Stimulated activated CD4-positive, alpha-beta T cell treated with anti-CD3 and anti-CD28 coated beads, Interleukin-1b, Interleukin-23, amount 100 ng/mL, for 4 hours (primary cell): Measurements from ENCODE around the gene TEPSIN.

Experiments
- DNase-seq, 2 donors: peaks; one replicate each; pipeline ENCODE4 v3.0.0-alpha.2; 2020; ENCODE audit warnings: low read depth in 2 of 2

The TEPSIN gene

DNA sequence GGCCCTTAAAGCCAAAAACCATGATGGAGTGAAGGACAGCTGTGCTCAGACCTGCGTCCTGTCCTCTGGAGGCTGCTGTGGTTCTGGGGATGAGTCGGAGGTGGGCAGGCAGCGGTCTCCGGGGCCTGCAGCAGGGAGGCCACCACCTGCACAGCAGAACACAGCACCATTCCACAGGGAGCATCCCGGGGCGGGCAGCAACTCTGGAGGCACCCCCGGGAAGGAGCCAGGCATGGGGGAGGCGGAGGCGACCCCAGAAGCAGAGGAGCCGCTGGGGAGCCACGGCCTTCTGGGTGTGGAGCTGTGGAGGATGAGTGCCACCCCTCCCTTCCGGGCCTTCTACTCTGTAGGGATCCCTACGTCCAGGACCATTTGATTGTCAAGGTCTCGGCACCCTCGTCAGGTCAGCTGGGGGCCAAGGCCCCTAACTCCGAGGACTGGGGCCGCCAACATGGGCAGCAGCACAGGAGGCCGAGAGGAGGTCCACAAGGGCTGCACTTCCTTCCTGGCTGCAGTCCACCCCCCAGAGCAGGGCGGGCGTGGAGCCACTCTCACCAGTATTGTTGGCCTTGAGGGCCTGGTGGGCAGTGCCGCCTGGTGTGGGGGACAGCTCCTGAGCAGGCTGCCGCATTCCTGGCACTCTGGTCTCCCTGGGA lies 39.9 kb downstream of the TEPSIN start:
- DNase-seq = no peak

DNA sequence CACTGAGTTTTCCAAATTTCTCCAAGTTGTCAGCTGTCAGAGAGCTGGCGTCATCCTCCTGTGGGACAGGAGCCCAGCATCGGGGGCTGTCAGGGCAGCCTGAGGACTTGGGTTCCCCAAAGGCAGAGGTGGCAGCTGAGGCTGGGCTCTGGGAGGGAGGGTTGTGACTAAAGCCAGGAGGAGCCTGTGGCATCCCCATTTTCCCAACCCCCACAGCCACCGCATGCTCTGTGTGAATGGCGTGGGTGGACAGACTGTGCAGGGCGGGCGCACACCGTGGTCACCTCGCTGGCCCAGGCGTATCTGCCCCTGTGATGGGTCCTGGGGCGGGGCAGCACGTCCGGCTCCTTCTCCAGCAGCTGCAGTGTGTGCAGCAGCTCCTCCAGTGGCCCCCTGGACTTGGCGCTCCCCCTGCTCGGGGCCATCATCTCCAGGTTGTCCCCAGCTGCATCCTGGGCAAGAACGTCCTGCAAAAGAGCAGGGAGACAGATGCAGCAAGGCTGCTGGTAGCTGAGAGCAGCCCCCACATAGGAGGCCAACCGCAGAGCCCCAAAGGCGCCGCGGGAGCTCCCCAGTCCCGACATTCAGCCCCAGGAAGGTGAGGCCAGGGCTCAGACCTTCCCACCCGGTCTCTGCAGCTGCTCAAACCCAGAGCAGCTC lies 40.9 kb downstream of the TEPSIN start:
- no peak for DNase-seq

- no peak for DNase-seq
Observed at GRCh38 chr17:81197409-81197795, 41.5 kb downstream of the TEPSIN start.

DNA sequence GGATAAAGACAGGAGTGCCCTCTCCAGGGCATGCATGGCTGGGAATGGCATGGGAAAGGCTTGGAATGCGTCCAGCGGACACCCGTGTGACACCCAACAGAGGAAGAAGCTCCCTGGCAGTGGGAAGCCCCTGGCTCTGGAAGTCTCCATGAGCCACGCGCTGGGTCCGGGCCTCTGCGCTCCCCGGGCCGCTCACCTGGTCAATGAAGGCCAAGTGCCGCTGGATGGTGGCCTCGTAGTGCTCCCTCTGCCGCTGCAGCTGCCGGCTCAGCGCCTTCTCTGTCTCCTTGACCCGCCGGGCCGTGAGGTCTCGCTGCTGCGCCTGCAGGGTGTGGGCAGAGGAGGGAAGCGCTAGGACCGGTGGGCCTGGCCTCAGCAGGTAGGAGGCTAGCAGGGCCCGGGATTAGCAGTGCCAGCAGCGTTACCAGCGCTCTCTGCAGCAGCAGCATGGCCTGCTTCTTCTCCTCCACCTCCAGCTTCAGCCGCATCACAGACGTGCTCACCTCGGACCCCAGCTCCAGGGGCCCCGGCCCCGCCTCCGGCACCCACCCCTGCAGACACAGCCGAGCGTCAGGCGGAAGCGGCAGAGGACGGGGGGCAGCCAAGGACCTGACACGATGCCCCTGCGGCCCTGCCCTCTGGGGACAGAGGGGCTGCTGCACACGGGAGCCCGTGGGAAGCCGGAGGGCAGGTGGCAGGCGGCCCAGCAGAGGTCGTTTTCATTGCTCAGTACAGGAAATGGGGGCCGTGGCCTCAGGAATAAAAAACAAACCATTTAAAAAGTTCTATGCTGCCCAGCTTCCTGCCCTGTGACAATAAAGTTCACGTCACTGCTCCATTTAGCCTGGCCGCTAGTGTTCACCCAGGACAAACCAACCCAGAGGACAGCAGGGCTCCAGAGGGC lies 42.1 kb downstream of the TEPSIN start:
- DNase-seq = no peak

DNA sequence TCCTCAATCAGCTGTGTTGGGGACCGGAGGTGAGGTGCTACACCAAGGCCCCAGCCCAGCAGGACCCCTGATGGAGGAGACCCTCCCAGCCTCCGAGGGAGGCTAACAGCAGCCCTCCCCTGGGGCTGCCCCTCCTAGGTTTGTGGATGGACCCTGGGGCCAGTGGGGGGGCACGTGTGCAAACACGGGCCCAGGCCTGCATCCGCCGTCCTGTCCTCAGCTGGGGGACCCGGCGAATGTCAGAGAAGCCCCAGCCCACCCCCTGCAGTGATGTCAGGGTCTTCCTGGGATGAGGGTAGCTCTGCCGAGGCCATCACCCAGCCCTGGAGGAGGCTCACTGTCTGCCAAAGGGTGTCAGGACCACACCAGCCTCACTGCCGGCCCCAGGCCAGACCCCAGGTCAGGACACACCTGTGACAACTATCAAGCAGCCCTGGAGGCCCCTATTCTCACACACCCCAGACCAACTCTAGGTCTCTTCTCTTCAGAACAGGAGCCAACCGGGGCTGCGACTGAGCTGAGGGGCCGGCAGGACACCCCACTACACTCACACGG lies 42.8 kb downstream of the TEPSIN start:
- no peak for DNase-seq

DNA sequence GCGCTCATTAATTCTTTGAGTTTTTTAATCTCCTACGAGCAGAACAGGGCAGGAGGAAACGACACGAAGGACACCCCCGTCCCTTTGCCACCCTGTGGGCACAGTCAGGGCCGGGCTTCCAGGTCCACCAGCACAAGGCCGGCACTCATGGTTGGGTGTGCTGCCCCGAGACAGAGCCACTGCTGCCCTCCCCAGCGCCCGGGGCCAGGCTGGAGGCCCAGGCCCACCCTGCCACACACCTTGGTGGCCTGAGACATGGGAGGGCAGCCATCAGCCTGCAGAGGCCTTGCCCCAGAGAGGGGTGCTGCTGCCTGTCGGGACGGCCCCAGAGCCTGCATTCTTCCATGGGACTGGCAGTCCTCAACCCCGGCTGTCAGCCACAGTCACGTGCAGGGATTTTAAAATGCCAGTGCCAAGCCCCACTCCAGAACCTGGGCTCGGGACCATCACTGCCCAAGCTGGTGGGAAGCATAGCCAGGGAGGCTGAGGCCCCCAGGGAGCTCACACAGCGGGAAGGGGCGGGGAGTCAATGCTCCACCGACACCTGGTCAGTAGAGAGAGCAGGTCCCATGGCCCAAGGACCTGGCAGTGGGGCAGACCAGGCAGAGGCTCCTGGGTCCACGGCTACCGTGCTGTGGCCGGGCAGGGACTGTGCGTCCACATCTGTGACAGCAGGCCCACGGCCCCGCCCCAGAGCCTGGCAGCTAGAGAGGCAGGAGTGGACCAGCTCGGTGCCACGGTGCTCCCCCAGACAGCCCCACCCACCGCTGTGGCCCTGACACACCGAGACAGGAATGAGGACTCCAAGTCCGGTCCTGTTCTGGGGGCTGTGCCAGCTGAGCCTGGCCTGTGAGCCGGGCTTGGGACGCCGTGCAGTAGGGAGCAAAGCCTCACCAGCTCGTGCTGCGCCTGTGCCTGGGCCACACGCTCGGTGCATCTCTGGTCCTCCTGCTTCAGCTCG lies 43.6 kb downstream of the TEPSIN start:
- no peak for DNase-seq

DNA sequence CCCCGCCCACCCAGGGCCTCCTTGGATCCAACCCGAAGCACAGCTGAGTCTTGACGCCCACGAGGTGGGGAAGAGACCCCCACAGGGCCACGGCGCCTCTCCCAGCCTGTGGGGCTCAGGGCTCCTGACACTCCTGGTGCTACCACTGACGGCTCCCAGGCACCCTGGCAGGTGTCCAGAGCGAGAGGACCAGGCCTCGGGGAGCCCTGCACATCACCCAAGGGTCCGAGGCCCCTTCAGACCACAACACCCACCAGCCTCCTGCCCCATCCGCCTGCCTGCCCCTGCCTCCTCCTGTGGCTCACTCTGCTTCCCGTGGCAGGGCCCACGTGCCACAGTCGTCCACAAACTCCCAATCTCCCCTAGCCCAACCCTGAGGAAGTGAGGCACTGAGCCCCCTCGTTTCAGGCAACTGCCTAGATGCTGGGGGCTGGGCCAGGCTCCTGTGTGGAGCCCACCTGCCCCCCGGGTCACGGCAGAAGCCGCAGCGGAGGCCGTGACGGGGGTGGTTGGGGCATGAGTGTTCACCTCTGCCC lies 44.6 kb downstream of the TEPSIN start:
- DNase-seq = no peak

DNA sequence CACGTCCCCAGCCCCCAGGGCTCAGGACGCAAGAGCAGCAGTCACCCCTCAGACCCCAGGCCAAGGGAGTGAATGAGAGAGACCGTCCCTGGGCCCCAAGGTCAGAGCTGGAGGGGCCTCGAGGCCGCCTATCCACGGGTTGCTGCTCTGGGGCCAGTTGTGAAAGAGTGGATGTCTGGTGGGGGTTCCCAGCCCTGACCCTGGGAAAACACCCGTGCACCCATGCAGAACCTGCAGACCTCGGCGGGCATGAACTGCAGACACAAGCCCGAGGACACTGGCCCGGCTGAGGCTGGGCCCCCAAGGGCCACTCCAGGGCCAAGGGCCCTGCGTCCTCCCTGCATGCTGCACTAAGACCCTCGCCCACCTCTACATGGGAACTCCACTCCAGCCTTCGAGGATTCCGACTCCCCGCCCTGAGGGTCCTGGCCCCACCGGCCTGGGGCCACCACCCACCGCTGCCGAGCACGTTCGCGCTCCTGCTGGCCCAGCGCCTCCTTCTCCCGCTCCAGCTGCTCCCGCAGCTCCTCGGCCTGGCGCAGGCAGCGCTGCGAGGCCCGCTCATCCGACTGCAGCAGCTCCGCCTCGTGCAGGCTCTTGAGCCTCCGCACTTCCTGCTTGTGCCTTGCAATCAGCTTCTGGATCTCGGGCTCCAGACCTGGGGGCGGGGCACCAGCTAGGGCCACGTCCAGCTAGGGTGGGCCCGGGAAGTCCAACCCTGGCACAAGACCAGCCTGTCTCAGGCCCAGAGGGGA lies 45.2 kb downstream of the TEPSIN start:
- no peak for DNase-seq

DNA sequence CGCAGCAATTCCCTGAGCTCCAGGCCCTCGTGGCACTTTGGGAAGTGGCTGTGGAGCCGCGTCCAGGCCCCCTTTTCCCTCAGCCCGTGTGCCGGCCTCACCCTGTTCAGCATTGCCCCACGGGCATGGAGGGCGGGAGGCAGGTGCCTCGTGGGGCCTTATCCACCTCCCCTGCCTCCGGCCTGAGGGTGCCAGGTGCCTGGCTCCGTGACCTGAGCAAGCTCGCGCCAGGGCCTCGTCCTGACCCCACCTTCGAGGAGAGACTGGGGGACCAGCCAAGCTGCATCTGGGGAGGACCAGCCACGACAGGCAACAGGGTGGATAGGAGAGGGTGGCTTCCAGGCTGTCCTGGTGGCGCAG lies 45.8 kb downstream of the TEPSIN start:
- DNase-seq = no peak

DNA sequence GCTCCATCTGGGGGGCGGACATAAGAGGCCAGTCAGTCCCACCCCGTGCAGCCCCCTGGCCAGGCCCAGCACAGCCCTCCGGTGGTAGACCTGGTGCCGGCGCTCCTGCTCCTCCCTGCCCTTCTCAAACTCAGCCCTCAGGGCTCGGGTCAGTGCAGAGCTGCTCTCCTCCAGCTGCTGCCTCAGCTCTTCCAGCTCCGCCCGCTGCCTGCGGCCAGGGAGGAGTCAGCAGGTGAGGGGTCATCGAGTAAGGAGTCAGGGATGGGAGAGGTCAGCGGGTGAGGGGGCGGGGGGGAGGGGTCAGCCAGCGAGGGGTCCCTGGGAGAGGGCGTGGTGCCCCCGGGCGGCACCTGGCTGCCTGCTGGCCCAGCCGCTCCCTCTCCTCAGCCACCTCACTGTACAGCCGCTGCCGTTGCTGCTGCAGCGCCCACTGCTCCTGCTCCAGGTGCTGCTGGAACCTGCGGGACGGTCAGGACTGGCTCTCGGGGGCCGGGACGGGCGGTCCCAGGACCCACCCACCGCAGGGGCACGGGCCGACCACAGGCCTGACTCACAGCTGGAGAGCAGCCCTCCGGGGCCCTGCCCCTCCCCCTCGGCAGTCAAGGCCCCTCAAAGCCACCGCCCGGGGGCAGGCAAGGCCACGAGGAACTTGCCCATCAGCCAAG lies 46.3 kb downstream of the TEPSIN start:
- DNase-seq = no peak

DNA sequence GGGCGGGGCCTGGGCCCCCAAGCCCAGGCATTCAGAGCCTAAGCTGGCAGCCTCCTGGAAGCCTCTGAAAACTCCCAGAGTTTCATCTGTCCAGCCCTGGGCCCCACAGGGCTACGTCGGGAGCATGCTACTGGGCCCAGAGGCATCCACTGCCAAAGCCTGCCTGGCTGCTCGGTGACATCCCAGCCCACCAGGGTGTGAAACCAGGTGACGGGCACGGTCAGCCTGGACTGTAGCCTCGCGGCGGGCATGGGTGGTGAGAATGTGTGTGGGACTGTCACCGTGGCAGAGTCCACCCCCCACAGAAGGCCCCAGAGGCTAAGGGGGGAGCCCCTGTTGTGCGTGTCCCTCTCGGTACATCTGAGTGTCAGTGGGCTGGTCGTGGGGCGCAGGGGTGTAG lies 47.2 kb downstream of the TEPSIN start:
- DNase-seq = no peak

GRCh38 chr17:81191116-81191515 lies 47.7 kb downstream of the TEPSIN start:
- DNase-seq = no peak

GRCh38 chr17:81190591-81190990 lies 48.3 kb downstream of the TEPSIN start:
- no peak for DNase-seq

- no peak for DNase-seq
Observed at GRCh38 chr17:81189670-81190530, 49.0 kb downstream of the TEPSIN start.

GRCh38 chr17:81189016-81189415 lies 49.8 kb downstream of the TEPSIN start:
- no peak for DNase-seq

DNA sequence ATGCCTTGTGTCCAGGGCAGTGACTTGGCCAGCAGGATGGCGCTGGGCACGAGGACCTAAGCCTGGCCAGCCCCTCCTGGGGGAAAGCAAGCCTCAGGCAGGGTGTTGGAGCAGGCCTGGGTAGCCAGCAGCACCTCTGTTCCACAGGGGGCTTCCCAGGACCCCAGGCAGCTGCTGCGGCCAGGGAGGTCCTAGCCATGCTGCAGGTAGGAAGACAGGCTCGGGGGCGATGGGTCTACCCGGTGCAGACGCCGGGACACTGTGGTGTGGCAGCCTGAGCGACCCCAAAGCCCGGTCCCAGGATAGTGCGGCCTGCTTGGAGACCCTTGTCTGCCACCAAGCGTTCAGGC lies 50.4 kb downstream of the TEPSIN start:
- no peak for DNase-seq

GRCh38 chr17:81187586-81188490 lies 51.0 kb downstream of the TEPSIN start:
- no peak for DNase-seq

DNA sequence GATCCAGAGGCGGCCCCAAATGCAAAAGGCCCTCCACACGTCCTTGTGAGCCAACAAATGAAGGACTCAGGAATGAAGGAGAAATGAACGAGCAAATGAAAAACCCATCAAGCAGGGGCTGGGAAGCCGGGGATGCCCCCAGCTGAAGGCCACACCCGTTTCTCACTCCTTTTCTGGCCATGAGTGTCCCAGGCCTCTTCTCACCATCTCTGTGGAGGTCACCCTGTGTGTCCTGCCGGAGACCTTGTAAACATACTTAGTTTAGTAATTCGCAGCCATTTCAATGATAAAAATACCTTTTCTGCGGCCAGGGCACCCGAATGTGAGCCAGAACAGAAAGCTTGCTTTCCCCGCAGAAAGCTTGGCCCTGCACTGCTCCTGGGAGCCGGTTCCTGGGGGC lies 51.7 kb downstream of the TEPSIN start:
- no peak for DNase-seq
